HCT116 (cell line): ENCODE results near the gene TRMO. TPM values are rescaled to one million over a fixed set of nuclear protein-coding genes. Genes with fewer than 3 reads are reported as not detected.

Experiments used
- ATAC-seq: fragments of 200-7000 bp; cut with Tn5 transposase; 2 replicates; pipeline ENCODE4 v1.9.1; 2020; ENCODE audit warnings: mild to moderate bottlenecking, moderate library complexity
- BruUV-seq: library from RNA; stranded (reverse); fragments of 400-500 nt; replicated peaks from 2 replicates; lab custom pipeline; 2021; lab: Mats Ljungman, UMichigan
- CTCF ChIA-PET: fragments of 300-600 bp; sonication (Branson Sonifier 250); formaldehyde crosslinking; loops from one replicate; lab custom pipeline; 2021; ENCODE audit warnings: antibody characterized with exemption; lab: Charles Lee
- POLR2A ChIA-PET: fragments of 300-600, 350-600 bp; sonication (Branson Sonifier 250); formaldehyde crosslinking; loops from one replicate; lab custom pipeline; 2021; ENCODE audit warnings: antibody characterized with exemption; lab: Charles Lee
- RAD21 ChIA-PET, 2 experiments: fragments of 300-600 bp; sonication (Branson Sonifier 250); formaldehyde crosslinking; loops; one replicate each; lab custom pipeline; 2023; ENCODE audit warnings: low total read pairs in 2 of 2; ENCODE audit not compliant: uncharacterized antibody in 2 of 2, unreplicated experiment in 2 of 2, low non-redundant PET in 1 of 2; lab: Charles Lee
- DNase-seq: peaks from one replicate; pipeline ENCODE4 v3.0.0-alpha.2; 2010; ENCODE audit warnings: low read depth, low spot score
- H2AFZ ChIP-seq: fragments of 200-600 bp; shearing (Covaris generic), sonication (generic); 2 replicates; pipeline ENCODE4 v1.6.1; 2017; ENCODE audit warnings: low read depth, mixed run types, mixed read lengths, antibody characterized with exemption, low read length; ENCODE audit not compliant: poor library complexity, severe bottlenecking
- H3K27ac ChIP-seq: 2 replicates; pipeline ENCODE4 v1.5.1; 2012; ENCODE audit warnings: low read depth, low read length
- H3K27me3 ChIP-seq: fragments of 200-600 bp; sonication (generic); 2 replicates; pipeline ENCODE4 v1.6.1; 2016; ENCODE audit warnings: mixed run types, low read length, mixed read lengths; ENCODE audit not compliant: insufficient read depth
- H3K36me3 ChIP-seq, 2 experiments: fragments of 200-500 bp in 1 of 2; fragments of 200-600 bp in 1 of 2; sonication (Bioruptor generic) in 1 of 2; sonication (generic) in 1 of 2; 2 replicates each; pipeline versions ENCODE4 v1.5.1 to v1.6.1; 2014 to 2016; ENCODE audit warnings: low read length in 2 of 2, inconsistent platforms in 1 of 2, mixed read lengths in 1 of 2, mixed run types in 1 of 2; ENCODE audit not compliant: insufficient read depth in 2 of 2, control insufficient read depth in 1 of 2
- H3K4me1 ChIP-seq, 2 experiments: fragments of 200-600 bp in 1 of 2; sonication (generic) in 1 of 2; 2 replicates each; pipeline versions ENCODE4 v1.5.1 to v1.6.1; 2012 to 2017; ENCODE audit warnings: low read length in 2 of 2, inconsistent platforms in 1 of 2, mild to moderate bottlenecking in 1 of 2, mixed read lengths in 1 of 2, mixed run types in 1 of 2, moderate library complexity in 1 of 2; ENCODE audit not compliant: insufficient read depth in 2 of 2, control insufficient read depth in 1 of 2
- H3K4me2 ChIP-seq: fragments of 200-600 bp; sonication (generic); 2 replicates; pipeline ENCODE4 v1.6.1; 2017; ENCODE audit warnings: mixed run types, low read length, mixed read lengths
- H3K4me3 ChIP-seq, 2 experiments: fragments of 200-600 bp in 1 of 2; sonication (generic) in 1 of 2; replicated peaks in 1 of 2; 2 replicates each; pipeline ENCODE4 v1.5.1; 2011 to 2016; ENCODE audit warnings: low read length in 2 of 2, control low read depth in 1 of 2, low read depth in 1 of 2, mild to moderate bottlenecking in 1 of 2, mixed read lengths in 1 of 2, mixed run types in 1 of 2
- H3K79me2 ChIP-seq: fragments of 200-600 bp; sonication (generic); 2 replicates; pipeline ENCODE4 v1.6.1; 2017; ENCODE audit warnings: mild to moderate bottlenecking, mixed run types, low read length, moderate library complexity, mixed read lengths; ENCODE audit not compliant: insufficient read depth
- H3K9ac ChIP-seq: fragments of 200-600 bp; sonication (generic); 2 replicates; pipeline ENCODE4 v1.6.1; 2016; ENCODE audit warnings: low read length, mixed read lengths
- H3K9me2 ChIP-seq: fragments of 200-600 bp; sonication (generic), shearing (Covaris generic); 2 replicates; pipeline ENCODE4 v1.6.1; 2017; ENCODE audit warnings: mixed run types, mild to moderate bottlenecking, moderate library complexity; ENCODE audit not compliant: insufficient read depth
- H3K9me3 ChIP-seq, 2 experiments: fragments of 200-500 bp in 1 of 2; fragments of 200-600 bp in 1 of 2; sonication (Bioruptor generic) in 1 of 2; sonication (generic) in 1 of 2; 2 replicates each; pipeline ENCODE4 v1.6.1; 2014 to 2017; ENCODE audit warnings: low read length in 2 of 2, mixed read lengths in 2 of 2, inconsistent platforms in 1 of 2, low read depth in 1 of 2, mild to moderate bottlenecking in 1 of 2, mixed run types in 1 of 2, moderate library complexity in 1 of 2; ENCODE audit not compliant: control insufficient read depth in 1 of 2, insufficient read depth in 1 of 2
- H4K20me1 ChIP-seq: fragments of 200-600 bp; sonication (generic), shearing (Covaris generic); 2 replicates; pipeline ENCODE4 v1.6.1; 2017; ENCODE audit warnings: mixed run types, mild to moderate bottlenecking, moderate library complexity; ENCODE audit not compliant: insufficient read depth
- CEBPB ChIP-seq: IDR thresholded peaks from 2 replicates; pipeline ENCODE4 v1.6.1; 2012; ENCODE audit warnings: low read depth
- CTCF ChIP-seq, 3 experiments: fragments of 200-600 bp in 1 of 3; sonication (generic) in 1 of 3; IDR thresholded peaks in 2 of 3; conservative IDR thresholded peaks in 1 of 3; 2 replicates each; pipeline ENCODE4 v1.5.1; 2012 to 2017; ENCODE audit warnings: low read depth in 2 of 3, low read length in 2 of 3, antibody characterized with exemption in 1 of 3, borderline replicate concordance in 1 of 3, control low read depth in 1 of 3, mild to moderate bottlenecking in 1 of 3, mixed read lengths in 1 of 3, mixed run types in 1 of 3, moderate library complexity in 1 of 3; ENCODE audit not compliant: insufficient read depth in 1 of 3
- EZH2 ChIP-seq: fragments of 200-600 bp; sonication (generic); IDR thresholded peaks from 2 replicates; pipeline ENCODE4 v1.6.1; 2017; ENCODE audit warnings: antibody characterized with exemption, mixed run types
- EZH2phosphoT487 ChIP-seq: fragments of 200-600 bp; IDR thresholded peaks from 2 replicates; pipeline ENCODE4 v1.6.1; 2018; ENCODE audit warnings: antibody characterized with exemption, borderline replicate concordance
- POLR2A ChIP-seq: IDR thresholded peaks from 2 replicates; pipeline ENCODE4 v1.7.0; 2011; ENCODE audit warnings: borderline replicate concordance; ENCODE audit not compliant: insufficient read depth, insufficient read length; ENCODE audit errors: extremely low read depth
- POLR2AphosphoS5 ChIP-seq: IDR thresholded peaks from 2 replicates; pipeline ENCODE4 v1.6.1; 2011; ENCODE audit warnings: mild to moderate bottlenecking, low read depth, low read length, moderate library complexity
- RAD21 ChIP-seq: IDR thresholded peaks from 2 replicates; pipeline ENCODE4 v1.6.1; 2012; ENCODE audit warnings: low read depth, mild to moderate bottlenecking
- REST ChIP-seq: IDR thresholded peaks from 2 replicates; pipeline ENCODE4 v1.6.1; 2012; ENCODE audit warnings: low read depth
- SIN3A ChIP-seq: IDR thresholded peaks from 2 replicates; pipeline ENCODE4 v1.6.1; 2012; ENCODE audit warnings: low read depth
- SRF ChIP-seq: IDR thresholded peaks from 2 replicates; pipeline ENCODE4 v1.6.1; 2012; ENCODE audit warnings: low read depth
- TCF7L2 ChIP-seq: IDR thresholded peaks from 2 replicates; pipeline ENCODE4 v1.7.0; 2011; ENCODE audit warnings: borderline replicate concordance, inconsistent platforms; ENCODE audit not compliant: insufficient read depth, insufficient read length; ENCODE audit errors: extremely low read depth
- ZBTB33 ChIP-seq: IDR thresholded peaks from 2 replicates; pipeline ENCODE4 v1.6.1; 2011; ENCODE audit warnings: mild to moderate bottlenecking, low read length, moderate library complexity; ENCODE audit not compliant: insufficient replicate concordance; ENCODE audit errors: extremely low read depth
- intact Hi-C: fragments of 100-400 bp; cut with micrococcal nuclease; formaldehyde crosslinking; loops from 2 replicates; pipeline ENCODE4 v1.10.0; 2022
- total RNA-seq: library from RNA; stranded (reverse); gene quantifications from one replicate; pipeline ENCODE4 v1.2.1, GENCODE V29; 2021; ENCODE audit not compliant: unreplicated experiment

The TRMO gene
- total RNA-seq, 1 experiment from 2014 or later = 10.2 TPM

- Histone ChIP-seq H3K4me1 (no peaks in the 10 kb centered on the region), H3K9me3 (no peaks in the 10 kb centered on the region), H3K27ac (no peak overlapping the region), H3K79me2 (no peaks in the 10 kb centered on the region), H3K9ac (no peak overlapping the region), H3K9me2 (no peaks in the 10 kb centered on the region), H3K27me3 (no peaks in the 10 kb centered on the region), H3K36me3 (peaks cover 0 to 6% of the 10 kb centered on the region in 2 experiments; a peak in 1 of 4 replicates)
- POLR2A ChIA-PET = no interaction called here
- BruUV-seq = no TSS peak
- no peak for ATAC-seq
- no peak for TF ChIP-seq TCF7L2
- TF ChIP-seq, all 23 proteins: peak for 0
- no peak overlapping the region for H3K4me3 ChIP-seq
- CTCF ChIA-PET = no interaction called here
- H4K20me1 ChIP-seq = no peaks in the 10 kb centered on the region
- no peak overlapping the region for H3K4me2 ChIP-seq
- no peak for DNase-seq
- RAD21 ChIA-PET = no interaction called here
- intact Hi-C loops = no loop called here
- H2AFZ ChIP-seq = no peak overlapping the region
Measured at GRCh38 chr9:97905228-97905627, 17.1 kb downstream of the TRMO start.

- no TSS peak for BruUV-seq
- DNase-seq (no peak), ATAC-seq (no peak)
- Histone ChIP-seq H3K27ac (no peak overlapping the region), H3K4me2 (no peak overlapping the region), H3K79me2 (no peaks in the 10 kb centered on the region), H3K9me3 (no peaks in the 10 kb centered on the region), H3K36me3 (peaks cover 0 to 1% of the 10 kb centered on the region in 2 experiments; a peak in 1 of 4 replicates), H4K20me1 (no peaks in the 10 kb centered on the region), H3K4me1 (no peaks in the 10 kb centered on the region), H3K9ac (no peak overlapping the region), H3K4me3 (no peak overlapping the region), H3K9me2 (no peaks in the 10 kb centered on the region), H2AFZ (no peak overlapping the region), H3K27me3 (no peaks in the 10 kb centered on the region)
- ChIA-PET CTCF (no interaction called here), RAD21 (no interaction called here), POLR2A (no interaction called here)
- intact Hi-C loops = loop anchor here (5.0 kb wide), 1 partner anchor 437 kb away; no protein-coding TSS in a partner anchor
- TF ChIP-seq POLR2A (no peak), SIN3A (no peak), SRF (no peak), EZH2 (no peak), ZBTB33 (no peak), EZH2phosphoT487 (no peak), CEBPB (no peak), POLR2AphosphoS5 (no peak), RAD21 (no peak), REST (no peak), CTCF (IDR thresholded peaks at IDR 0.05 in 2 of 3, conservative IDR thresholded peaks at IDR 0.05 in 1 of 3; ENCODE audit: borderline replicate concordance in 1 of 3, insufficient read depth in 1 of 3, low read depth in 2 of 3, low read length in 2 of 3) (no peak)
Measured at GRCh38 chr9:97904725-97905124, 17.6 kb downstream of the TRMO start.
